ENCODE results near the gene SIM2.

The SIM2 gene

DNA sequence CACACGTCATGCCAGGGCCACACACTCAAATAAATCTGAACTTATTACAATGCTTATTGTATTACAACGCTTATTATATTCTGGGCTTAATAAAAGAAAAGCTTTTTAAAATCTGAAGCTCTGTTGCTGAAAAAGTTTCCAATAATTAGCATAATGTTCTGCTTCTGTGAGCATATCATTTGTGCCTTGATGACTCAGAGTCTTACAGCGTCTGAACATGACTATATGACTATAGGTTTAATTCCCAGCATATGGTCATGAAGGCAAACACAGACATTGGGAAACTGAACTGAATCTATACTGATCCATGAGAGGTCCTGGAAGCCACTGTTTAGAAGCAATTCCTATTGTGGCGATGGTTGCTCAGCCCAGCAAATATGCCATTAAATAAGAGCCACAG, 66.3 kb downstream of the SIM2 start:
- ChIA-PET POLR2A (no interaction called here), CTCF (interaction anchor here (2.5 kb wide), 1 partner anchor 13 kb away, joined by 5 read pairs; no protein-coding TSS in a partner anchor)

DNA sequence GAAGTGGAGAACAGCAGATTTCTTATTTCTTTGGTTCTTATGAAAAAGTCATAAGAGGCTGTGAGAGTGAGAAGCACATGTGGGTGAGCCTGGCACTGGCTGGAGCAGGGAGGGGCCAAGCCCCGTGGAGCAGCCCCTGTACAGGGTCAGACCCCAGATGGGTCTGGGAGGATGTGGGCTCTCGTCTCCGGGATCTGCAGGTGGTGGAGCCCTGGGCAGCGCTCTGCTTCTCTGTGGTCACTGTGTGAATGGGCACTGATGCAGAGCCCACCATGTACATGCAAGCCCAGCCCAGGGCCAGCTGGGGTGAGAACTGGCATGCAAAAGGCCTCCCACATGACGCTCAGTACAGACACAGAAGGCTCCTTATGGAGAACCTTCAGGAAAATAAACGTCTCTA, 67.6 kb downstream of the SIM2 start:
- CTCF ChIA-PET = interaction anchor here (2.5 kb wide), 1 partner anchor 14 kb away, joined by 5 read pairs; no protein-coding TSS in a partner anchor
- TF ChIP-seq, protein P1, sequence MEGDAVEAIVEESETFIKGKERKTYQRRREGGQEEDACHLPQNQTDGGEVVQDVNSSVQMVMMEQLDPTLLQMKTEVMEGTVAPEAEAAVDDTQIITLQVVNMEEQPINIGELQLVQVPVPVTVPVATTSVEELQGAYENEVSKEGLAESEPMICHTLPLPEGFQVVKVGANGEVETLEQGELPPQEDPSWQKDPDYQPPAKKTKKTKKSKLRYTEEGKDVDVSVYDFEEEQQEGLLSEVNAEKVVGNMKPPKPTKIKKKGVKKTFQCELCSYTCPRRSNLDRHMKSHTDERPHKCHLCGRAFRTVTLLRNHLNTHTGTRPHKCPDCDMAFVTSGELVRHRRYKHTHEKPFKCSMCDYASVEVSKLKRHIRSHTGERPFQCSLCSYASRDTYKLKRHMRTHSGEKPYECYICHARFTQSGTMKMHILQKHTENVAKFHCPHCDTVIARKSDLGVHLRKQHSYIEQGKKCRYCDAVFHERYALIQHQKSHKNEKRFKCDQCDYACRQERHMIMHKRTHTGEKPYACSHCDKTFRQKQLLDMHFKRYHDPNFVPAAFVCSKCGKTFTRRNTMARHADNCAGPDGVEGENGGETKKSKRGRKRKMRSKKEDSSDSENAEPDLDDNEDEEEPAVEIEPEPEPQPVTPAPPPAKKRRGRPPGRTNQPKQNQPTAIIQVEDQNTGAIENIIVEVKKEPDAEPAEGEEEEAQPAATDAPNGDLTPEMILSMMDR (IDR thresholded peaks at IDR 0.05; ENCODE audit: insufficient read depth, low read length, missing control alignments) = no peak
- H3K4me3 ChIP-seq (ENCODE audit: low read depth, low read length) = no peak overlapping the region
- no peak for DNase-seq (ENCODE audit: low read depth, low spot score)
- POLR2A ChIA-PET = no interaction called here

More for the DNA sequence above, 66.3 kb downstream of the SIM2 start:
- no peak overlapping the region for H3K4me3 ChIP-seq (ENCODE audit: low read depth, low read length)
- DNase-seq (ENCODE audit: low read depth, low spot score) = no peak
- TF ChIP-seq, protein P1 (IDR thresholded peaks at IDR 0.05; ENCODE audit: insufficient read depth, low read length, missing control alignments) = no peak

DNA sequence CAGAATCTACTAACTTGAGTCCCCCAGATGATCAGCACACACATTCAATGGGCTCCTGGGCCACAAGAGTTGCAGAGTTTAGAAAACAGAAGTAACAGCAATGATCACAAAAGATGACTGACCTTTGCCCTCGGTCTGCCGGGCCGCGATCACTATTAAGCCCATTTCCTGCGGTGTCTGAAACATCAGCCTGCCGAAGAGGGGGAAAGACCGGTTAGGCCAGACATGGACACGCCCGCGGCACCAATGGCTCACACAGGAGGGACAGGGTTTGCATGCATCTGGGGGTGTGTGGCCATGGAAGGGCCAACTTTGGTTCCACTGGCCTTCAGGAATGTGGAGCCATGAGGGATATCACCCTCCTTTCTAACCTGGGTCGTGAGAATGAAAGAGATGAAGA, 68.2 kb downstream of the SIM2 start:
- TF ChIP-seq, protein P1 (IDR thresholded peaks at IDR 0.05; ENCODE audit: insufficient read depth, low read length, missing control alignments) = no peak
- CTCF ChIA-PET = no interaction called here
- POLR2A ChIA-PET = no interaction called here

DNA sequence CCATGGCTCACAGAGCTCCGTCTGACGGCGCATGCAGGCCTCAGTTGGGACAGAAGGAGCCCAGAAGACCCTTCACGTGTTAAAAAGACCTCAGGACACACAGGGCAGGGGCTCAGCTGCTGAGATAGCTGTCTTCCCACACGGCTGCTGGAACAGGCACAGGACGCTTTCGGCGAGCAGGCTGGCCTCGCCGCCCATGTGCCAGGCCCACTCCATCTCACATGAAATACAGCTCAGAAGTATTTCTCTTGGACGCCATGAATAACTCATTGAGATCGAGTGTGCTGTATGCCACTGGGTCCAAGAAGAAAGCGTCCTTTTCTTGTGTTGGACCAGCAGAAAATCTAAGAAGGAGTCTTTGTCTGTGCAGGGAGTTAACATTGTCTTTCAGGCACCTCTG, 69.6 kb downstream of the SIM2 start:
- H3K4me3 ChIP-seq (ENCODE audit: low read depth, low read length) = no peak overlapping the region
- ChIA-PET CTCF (interaction anchor here (0.8 to 1.7 kb wide), 3 partner anchors 19 to 149 kb away, joined by 3 to 5 read pairs (median 5); no protein-coding TSS in a partner anchor), POLR2A (no interaction called here)
- TF ChIP-seq, protein P1 (IDR thresholded peaks at IDR 0.05; ENCODE audit: insufficient read depth, low read length, missing control alignments) = no peak
- DNase-seq (ENCODE audit: low read depth, low spot score) = no peak

More for the DNA sequence above, 68.2 kb downstream of the SIM2 start:
- no peak for DNase-seq (ENCODE audit: low read depth, low spot score)
- H3K4me3 ChIP-seq (ENCODE audit: low read depth, low read length) = no peak overlapping the region

DNA sequence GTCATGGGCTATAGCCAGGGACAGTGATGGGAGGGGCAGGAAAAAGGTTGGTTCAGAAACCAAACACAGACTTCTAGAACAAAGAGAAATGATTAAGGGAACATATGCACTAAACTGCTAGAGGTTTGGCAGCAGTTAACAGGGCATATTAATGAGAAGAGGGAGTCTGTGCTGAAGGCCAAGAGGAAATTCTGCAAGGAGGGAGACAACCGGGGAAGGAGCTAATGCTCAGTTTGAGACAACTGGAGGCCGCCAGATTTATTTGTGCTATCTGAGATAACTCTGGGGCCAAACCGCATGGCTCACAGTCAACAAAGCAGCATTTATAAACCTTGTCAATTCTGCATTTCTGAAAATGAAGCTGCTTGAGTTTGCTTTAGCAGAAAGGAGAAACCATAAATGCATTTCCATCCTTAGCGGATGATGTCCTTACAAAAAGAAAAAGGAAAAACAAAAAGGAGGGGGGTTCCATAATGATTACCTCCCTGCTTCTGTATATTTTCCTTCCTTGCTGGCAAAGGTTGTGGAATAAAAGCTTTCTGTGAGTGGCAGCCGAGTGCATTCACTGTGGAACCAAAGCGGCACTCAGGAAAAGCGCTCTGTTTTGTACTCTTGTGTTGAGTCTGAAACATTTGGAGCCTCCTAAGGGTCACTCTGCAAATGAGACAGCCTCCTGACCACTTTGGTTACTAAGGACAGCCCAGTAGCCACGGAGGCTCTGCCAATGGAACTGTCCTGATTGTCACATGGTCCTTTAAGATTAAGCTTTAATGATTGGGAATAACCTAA, 70.3 kb downstream of the SIM2 start:
- TF ChIP-seq, protein P1 (IDR thresholded peaks at IDR 0.05; ENCODE audit: insufficient read depth, low read length, missing control alignments) = no peak
- ChIA-PET CTCF (interaction anchor here (1.0 to 1.7 kb wide), 3 partner anchors 15 to 148 kb away, joined by 3 to 5 read pairs (median 5); no protein-coding TSS in a partner anchor), POLR2A (no interaction called here)
- H3K4me3 ChIP-seq (ENCODE audit: low read depth, low read length) = no peak overlapping the region
- no peak for DNase-seq (ENCODE audit: low read depth, low spot score)

DNA sequence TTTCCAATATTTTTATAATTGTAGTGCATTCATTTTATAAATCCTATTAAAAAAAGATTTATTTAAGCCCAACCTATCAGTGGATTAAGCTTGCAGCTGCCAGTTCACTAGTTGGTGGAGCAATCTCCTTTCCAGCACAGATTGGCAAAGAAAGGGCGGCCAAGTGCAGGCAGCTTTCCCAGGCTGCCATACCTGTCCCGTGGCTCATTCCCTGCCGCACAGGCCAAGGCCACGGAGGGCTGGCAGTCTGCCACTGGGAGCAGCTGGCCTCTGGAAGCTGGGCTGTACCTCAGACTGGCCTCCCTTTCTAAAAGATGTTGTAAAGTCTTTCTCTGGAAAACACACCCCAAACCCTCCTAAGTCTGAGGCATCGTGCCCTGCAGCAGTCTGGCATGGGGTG, 74.2 kb downstream of the SIM2 start:
- POLR2A ChIA-PET = interaction anchor here (0.5 kb wide), 1 partner anchor 32 kb away, joined by 4 read pairs; no protein-coding TSS in a partner anchor
- no peak for DNase-seq (ENCODE audit: low read depth, low spot score)
- no peak overlapping the region for H3K4me3 ChIP-seq (ENCODE audit: low read depth, low read length)
- TF ChIP-seq, protein P1 (IDR thresholded peaks at IDR 0.05; ENCODE audit: insufficient read depth, low read length, missing control alignments) = no peak
- CTCF ChIA-PET = interaction anchor here (0.6 to 2.2 kb wide), 6 partner anchors 10 to 154 kb away, joined by 3 to 8 read pairs (median 4); no protein-coding TSS in a partner anchor
